ENCODE results near the gene RASGEF1C.
"Not testable (repeated sequence)": the region's sequence is repeated elsewhere in the genome, so short reads cannot be mapped to it uniquely, and the experiment has no call there.

RASGEF1C gene

GRCh38 chr5:180210961-180211760 is 2.1 kb upstream of the RASGEF1C start:
- DNase-seq (ENCODE audit: low spot score), result no peak

- DNase-seq (ENCODE audit: low spot score), result not testable (repeated sequence)
These were observed 1.1 kb upstream of the RASGEF1C start for GRCh38 chr5:180210077-180210476.

GRCh38 chr5:180208435-180209081 is 453 bp downstream of the RASGEF1C start:
- no peak for DNase-seq (ENCODE audit: low spot score)

- DNase-seq (ENCODE audit: low spot score), result no peak
These were observed 975 bp downstream of the RASGEF1C start for GRCh38 chr5:180208038-180208434.

GRCh38 chr5:180207593-180207992 is 1.4 kb downstream of the RASGEF1C start:
- DNase-seq (ENCODE audit: low spot score), result no peak

GRCh38 chr5:180206993-180207392 is 2.0 kb downstream of the RASGEF1C start:
- no peak for DNase-seq (ENCODE audit: low spot score)

GRCh38 chr5:180205916-180206315 is 3.1 kb downstream of the RASGEF1C start:
- no peak for DNase-seq (ENCODE audit: low spot score)

GRCh38 chr5:180204276-180204819 is 4.7 kb downstream of the RASGEF1C start:
- DNase-seq (ENCODE audit: low spot score), result no peak

- no peak for DNase-seq (ENCODE audit: low spot score)
These were observed 6.0 kb downstream of the RASGEF1C start for GRCh38 chr5:180202939-180203573.

GRCh38 chr5:180201051-180201987 is 7.7 kb downstream of the RASGEF1C start:
- peak; percentile 66 for DNase-seq (ENCODE audit: low spot score)

GRCh38 chr5:180199390-180199789 is 9.6 kb downstream of the RASGEF1C start:
- DNase-seq (ENCODE audit: low spot score), result no peak

- no peak for DNase-seq (ENCODE audit: low spot score)
These were observed 10.8 kb downstream of the RASGEF1C start for GRCh38 chr5:180198208-180198607.

GRCh38 chr5:180197016-180197702 is 11.9 kb downstream of the RASGEF1C start:
- DNase-seq (ENCODE audit: low spot score), result peak; percentile 67

- no peak for DNase-seq (ENCODE audit: low spot score)
These were observed 14.3 kb downstream of the RASGEF1C start for GRCh38 chr5:180194410-180195345.

GRCh38 chr5:180193749-180194375 is 15.1 kb downstream of the RASGEF1C start:
- no peak for DNase-seq (ENCODE audit: low spot score)

- DNase-seq (ENCODE audit: low spot score), result no peak
These were observed 17.3 kb downstream of the RASGEF1C start for GRCh38 chr5:180191716-180192115.

- no peak for DNase-seq (ENCODE audit: low spot score)
These were observed 21.2 kb downstream of the RASGEF1C start for GRCh38 chr5:180187767-180188166.

GRCh38 chr5:180180846-180181245 is 28.2 kb downstream of the RASGEF1C start:
- no peak for DNase-seq (ENCODE audit: low spot score)

- no peak for DNase-seq (ENCODE audit: low spot score)
These were observed 28.6 kb downstream of the RASGEF1C start for GRCh38 chr5:180180421-180180820.
